NCI-H510A (cell line): ENCODE results near the gene CDH3.
A peak's percentile ranks its signal among the peaks of the same experiment; 100 is the strongest.

Experiments
- DNase-seq: peaks from one replicate; lab custom pipeline; 2025; lab: John Stamatoyannopoulos, UW

CDH3 gene

GRCh38 chr16:68737730-68738629 lies 92.9 kb downstream of the CDH3 start:
- peak; percentile 53 for DNase-seq

GRCh38 chr16:68739964-68740627 lies 95.0 kb downstream of the CDH3 start:
- no peak for DNase-seq

GRCh38 chr16:68740628-68741346 lies 95.7 kb downstream of the CDH3 start:
- no peak for DNase-seq

- DNase-seq = no peak
Observed at GRCh38 chr16:68743664-68744063, 98.6 kb downstream of the CDH3 start.

- DNase-seq = peak; percentile 89
Observed at GRCh38 chr16:68744744-68745280, 99.7 kb downstream of the CDH3 start.

GRCh38 chr16:68746951-68747350 lies 101.8 kb downstream of the CDH3 start:
- no peak for DNase-seq

GRCh38 chr16:68749432-68749831 lies 104.3 kb downstream of the CDH3 start:
- DNase-seq = no peak
